ENCODE data around the gene LHX4.

DNA sequence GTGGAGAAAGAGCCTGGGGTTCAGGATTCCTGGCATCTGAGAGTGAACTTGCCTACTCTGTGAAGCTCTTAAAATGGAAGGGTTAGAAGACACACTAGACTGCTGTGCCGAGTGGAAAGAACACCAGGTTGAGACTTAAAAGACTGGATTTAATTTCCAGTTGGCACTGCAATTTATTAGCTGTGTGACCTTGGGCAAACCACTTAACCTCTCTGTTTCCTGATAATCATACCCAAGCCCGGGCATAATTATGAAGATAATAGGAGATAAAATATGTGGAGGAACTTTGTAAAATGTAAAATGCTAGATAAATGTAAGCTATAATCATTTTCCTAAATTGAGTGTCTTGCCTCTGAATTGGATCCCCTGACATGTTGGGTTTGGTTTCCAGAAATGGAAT lies 4.7 kb upstream of the LHX4 start:
- TF ChIP-seq CTCF (IDR thresholded peaks at IDR 0.05; ENCODE audit: insufficient read depth, low read depth, low read length) (no peak), EZH2 (IDR thresholded peaks at IDR 0.05; ENCODE audit: insufficient read depth, low read length) (no peak)

Measured in astrocyte (in vitro differentiated cells and primary cell).